Peyer's patch (tissue), 4 donors: ENCODE data around the gene MAPK1IP1L.

Experiments used
- CTCF ChIP-seq, 6 experiments: fragments of 450-650 bp in 4 of 6; fragments of 200-600 bp in 2 of 6; sonication (generic) in 1 of 6; IDR thresholded peaks; one replicate each; pipeline ENCODE4 v1.5.1; 2017 to 2019; ENCODE audit warnings: antibody characterized with exemption in 6 of 6, mild to moderate bottlenecking in 3 of 6, moderate library complexity in 1 of 6
- POLR2A ChIP-seq, 2 donors: fragments of 450-650 bp; IDR thresholded peaks; one replicate each; pipeline ENCODE4 v1.5.1; 2017; ENCODE audit warnings: antibody characterized with exemption in 2 of 2, mild to moderate bottlenecking in 2 of 2, moderate library complexity in 2 of 2

- TF ChIP-seq CTCF (IDR thresholded peaks at IDR 0.05) (no peak), POLR2A (IDR thresholded peaks at IDR 0.05) (peak in 1 of 2 donors; percentile 54)
Observed at GRCh38 chr14:55114720-55115119, 63.3 kb downstream of the MAPK1IP1L start.
